GM19239 (cell line): Measurements from ENCODE around the gene DPCD.
"Not testable (repeated sequence)": the region's sequence is repeated elsewhere in the genome, so short reads cannot be mapped to it uniquely, and the experiment has no call there.

ENCODE experiments used
- DNase-seq: peaks from one replicate; pipeline ENCODE4 v3.0.0; 2011; ENCODE audit warnings: low spot score; ENCODE audit not compliant: insufficient read length
- FAIRE-seq: peaks from 2 replicates; lab custom pipeline; 2011; peaks lifted over from hg19 to GRCh38; lab: Jason Lieb, UNC

DPCD gene

DNA sequence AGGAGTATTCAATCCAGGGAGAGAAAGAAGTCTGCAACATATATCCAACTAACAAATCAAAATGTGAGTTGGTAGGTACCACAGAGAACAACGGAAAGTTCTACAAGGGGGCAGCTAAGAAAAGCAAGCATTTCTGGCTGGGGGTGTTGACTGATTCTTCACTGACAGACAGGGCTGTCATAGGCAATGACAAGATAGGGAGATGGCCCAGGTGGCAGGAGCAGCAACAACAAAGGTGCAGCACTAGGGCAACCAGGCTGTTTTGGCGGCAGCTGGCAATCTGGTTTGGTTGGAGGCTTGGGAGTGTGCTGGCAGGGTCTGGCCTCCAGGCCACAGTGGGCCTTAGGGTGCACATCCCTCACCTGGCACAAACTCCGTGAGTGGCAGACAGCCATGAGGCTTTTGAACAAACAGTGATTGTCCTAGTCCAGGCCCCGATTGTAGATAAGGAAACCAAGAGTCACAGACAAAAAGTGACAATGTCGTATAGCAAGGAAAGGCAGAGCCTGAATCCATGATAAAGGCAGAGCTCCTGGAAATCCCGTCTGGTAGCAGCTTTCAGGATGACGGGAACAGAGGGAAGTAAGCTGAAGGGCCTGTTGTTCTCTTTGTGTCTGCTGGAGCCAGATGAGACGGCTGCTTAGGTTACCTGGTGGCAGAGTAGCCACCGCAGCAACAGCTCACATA lies 28.4 kb downstream of the DPCD start:
- DNase-seq (no peak), FAIRE-seq (no peak)

DNA sequence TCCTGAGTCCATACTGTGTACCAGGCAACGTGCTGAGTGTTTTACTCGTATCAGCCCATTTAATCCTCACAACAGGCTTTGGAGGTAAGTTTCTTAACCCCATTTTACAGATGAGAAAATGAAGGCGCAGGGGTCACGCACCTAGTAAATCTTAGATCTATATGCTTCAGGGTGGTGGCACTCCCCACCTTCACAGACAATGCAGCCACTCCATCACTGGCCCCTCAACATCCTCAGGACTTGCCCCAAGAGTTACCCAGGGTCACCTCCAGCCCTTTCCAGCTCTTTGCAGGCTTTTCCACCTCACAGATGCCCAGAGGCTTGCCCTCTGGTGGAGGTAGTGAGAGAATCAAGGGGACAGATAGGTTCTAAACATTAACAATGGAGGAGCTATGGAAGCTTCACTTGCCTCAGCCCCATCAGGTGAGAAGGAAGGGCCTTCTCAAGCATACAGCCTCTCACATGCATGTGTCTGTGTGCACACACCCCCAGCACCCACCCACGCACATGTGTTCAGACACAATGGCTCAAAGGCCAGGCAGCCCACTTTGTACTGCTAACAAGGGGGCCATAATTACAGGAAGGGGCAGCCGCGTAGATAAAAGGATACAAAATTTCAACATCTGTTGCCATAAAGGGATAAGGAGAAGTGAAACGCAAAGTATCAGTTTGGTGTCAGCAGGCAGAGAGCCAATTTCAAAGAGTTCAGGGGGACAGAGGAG lies 29.1 kb downstream of the DPCD start:
- FAIRE-seq, result no peak
- peak; percentile 40 for DNase-seq

DNA sequence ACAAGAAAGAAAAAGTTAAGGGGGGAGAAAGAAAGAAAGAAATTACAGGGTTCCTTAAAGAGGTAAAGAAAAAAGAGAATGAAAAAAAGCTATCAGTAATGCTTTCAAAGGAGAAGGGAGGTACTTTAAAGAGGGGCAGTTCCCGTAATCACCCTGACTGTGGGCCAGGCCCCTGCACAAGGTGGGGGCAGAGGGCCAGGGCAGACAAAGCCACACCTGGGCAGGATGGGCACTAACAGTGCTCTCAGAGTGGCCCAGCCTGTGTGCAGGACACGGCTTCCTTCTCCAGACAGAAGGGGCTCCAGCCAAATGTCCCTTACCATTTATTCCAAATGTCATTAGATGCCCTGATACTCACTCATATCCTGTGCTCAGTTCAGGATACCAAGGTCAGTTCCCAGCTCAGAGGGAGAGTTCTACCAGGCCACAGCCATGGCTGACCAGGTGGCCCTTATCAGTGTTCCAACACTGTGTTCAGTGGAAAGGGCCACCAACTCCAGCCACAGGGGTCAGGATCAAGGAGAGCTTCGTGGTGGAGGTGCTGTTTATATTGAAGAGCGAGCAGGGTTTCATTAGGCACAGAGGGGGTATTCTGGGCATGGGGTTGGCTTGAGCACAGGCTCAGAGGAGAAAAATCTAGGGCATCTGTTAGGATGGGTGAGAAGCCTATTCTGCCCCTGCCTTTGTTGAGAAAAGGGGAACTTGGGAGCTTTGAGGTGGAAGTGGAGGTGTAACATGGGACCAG lies 29.9 kb downstream of the DPCD start:
- DNase-seq, result no peak
- no peak for FAIRE-seq

DNA sequence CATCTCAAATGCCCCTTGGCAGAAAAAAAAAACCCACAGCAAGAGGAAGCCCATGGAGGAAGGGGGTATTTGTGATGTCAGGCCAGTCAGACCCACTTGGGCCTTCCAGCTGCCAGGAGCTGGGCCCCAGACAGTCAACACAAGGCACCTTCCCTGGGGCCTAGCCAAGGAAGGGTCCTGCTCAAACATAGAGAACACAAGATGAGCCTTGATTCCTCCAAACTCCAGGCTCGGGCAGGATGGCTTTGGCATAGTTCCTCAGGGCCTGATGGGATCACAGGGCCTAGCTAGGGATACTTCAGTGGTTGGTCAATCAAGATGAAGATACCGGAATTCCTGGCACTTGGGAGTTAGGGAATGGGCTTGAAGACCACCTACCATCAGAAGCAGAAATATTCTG lies 30.8 kb downstream of the DPCD start:
- FAIRE-seq (no peak), DNase-seq (no peak)

DNA sequence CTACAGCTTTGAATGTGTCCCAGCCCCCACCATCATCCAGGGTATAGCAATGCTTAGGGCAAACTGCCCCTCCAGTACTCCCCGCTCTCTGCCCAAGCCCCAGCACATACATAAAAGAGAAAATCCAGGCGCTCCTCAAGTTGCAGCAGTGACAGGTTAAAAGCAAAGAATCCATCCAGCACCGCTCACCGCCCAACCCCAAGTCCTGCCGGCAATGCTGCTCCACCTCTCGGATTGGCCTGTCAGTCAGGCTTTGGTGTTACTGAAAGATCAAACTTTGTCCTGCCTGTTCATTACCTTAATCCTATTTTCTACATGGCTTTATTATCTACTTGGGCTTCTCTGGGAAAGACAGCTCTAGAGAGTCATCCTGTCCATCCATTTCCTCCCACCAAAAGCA lies 31.9 kb downstream of the DPCD start:
- FAIRE-seq, result no peak

DNA sequence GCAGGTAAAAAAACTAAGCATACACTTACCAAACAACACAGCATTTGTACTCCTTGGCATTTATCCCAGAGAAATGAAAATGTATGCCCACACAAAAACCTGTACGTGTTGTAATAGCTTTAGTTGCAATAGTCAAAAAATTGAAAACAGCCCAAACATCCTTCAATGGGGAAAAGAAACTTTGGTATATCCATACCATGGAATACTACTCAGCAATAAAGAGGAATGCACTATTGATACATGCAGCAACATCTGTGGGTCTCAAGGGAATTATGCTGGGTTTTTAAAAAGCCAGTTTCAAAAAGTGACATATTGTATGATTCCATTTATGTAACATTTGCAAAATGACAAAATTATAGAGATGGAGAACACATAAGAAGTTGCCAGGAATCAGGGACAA lies 35.4 kb downstream of the DPCD start:
- FAIRE-seq (no peak), DNase-seq (no peak)

More for the DNA sequence above, 31.9 kb downstream of the DPCD start:
- DNase-seq, result no peak

DNA sequence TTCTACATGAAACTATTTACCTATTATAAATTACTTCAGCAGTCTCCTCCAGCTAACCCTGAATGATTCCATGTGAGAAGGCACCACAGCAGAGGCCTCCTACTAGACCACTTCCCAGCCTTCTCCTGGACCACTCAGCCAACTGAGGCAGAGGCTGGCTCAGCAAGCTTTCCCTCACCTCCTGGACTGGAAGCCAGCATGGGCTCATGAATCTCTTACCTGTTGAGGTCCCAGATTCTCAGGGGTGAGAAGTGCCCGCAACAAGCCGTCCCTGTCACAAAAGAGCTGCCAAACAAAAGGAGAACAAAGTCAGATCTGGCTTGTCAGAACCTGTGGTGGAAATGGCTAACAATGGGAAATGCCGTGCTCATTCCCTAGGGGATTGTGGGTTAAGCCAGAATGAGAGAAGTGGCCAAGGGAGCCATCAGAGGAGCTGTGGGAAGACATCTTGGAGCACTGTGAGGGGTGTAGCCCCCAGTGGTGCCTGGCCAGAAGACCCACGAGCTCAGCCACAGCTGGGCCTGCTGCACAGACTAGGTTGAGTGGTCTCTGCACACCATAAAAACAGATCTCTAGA lies 36.5 kb downstream of the DPCD start:
- FAIRE-seq, result no peak

DNA sequence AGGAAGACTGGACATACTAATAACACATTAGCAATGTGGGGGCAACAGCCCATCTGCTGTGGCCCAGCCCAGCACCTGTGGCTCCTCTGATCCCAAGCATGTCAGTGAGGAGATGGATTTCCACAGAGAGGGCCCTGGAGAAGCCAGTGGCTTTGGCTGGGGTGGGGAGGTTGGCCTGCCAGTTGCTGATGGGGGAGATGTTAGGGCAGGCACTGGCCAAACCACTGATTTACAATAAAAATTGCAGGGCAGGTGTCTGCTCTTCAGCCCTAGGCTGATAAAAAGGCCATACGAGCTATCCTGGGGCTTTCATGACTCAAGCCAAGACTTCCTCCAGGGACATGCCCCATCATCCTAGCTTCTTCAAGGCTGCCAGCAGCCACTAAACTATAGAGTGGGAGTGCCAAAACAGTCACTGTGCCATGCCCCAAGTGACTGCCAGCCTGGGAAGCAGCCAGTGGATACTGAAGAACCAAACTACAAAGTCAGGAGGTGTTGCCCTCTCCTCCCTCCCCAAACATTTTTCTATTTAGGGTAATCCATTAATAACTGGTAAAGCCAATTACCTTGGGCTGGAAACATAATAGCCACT lies 37.8 kb downstream of the DPCD start:
- FAIRE-seq (no peak), DNase-seq (no peak)

More for the DNA sequence above, 36.5 kb downstream of the DPCD start:
- no peak for DNase-seq

DNA sequence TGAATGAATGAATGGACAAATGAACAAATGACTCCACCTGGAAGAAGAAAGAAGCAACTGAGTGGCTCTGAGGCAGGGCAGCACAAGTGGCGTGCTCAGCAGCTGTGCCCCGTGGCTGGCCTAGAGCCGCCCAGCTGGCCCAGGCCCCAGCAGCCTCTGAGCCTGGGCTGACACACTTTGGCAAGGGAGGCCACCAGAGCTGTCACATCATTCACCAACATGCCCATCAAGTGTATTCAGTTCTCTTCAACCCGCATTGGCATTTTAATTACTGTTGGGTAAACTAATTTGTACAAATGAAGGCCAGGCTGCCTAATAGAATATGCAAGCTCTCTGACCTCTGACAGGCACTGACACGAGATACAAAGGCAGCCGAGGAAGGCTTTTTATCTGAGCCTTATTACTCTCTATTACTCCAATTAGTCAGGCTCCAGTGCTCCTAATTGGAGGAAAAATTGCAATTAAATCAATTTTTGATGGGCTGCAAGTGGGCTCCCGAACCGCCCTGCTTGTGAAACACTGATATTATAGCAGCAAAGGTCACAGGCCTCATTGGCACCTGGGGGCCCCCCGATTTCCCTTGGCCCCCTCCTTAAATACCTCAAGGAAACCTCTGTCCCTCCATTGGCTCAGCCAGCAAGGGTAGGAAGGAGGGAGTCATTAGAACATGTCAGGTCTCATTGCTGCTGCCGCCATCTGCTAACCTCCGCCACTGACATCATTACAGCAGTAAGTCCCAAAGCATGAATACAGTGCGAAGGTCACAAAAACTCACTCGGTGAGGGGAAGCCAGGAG lies 41.9 kb downstream of the DPCD start:
- FAIRE-seq, result no peak
- DNase-seq, result no peak

DNA sequence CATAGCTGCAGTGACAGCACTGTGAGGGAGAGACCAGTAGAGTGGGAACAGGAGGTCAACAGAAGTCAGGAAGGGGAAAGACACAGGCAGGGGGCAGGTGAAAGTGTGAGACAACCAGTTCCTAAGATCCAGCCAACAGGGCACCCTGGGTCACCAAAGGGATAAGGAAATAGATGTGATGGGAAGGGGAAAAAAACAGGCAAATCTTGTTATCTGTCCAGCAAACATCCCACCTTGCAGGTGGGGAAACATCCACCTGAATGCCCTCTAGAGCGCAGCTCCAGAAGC lies 42.5 kb downstream of the DPCD start:
- FAIRE-seq (no peak), DNase-seq (no peak)

DNA sequence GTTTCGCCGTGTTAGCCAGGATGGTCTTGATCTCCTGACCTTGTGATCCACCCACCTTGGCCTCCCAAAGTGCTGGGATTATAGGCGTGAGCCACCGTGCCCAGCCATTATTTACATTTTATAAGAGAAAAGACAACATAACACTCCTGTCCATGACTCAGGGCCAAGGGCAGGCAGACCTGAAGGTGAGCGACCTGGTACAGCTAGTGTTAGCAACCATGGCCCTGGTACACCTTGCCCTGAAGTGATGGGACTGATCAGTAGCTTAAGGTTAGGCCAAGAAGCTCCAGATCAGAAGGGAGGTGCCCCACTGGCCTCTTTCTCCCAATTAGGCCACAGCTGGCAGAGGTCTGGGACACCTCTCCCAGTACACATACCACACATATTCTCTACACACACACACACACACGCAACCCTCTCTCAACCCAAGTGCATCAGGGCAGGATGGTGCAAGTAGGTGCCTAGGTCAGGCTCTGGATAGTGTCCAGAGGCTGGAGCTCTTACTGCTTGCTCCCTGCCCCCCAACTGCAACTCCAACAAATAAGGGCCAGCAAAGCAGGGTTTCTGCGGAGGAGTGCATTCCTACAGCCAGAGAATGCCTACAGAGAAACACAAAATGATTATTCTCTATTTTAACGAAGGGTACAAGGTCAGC lies 43.8 kb downstream of the DPCD start:
- FAIRE-seq (no peak), DNase-seq (no peak)

DNA sequence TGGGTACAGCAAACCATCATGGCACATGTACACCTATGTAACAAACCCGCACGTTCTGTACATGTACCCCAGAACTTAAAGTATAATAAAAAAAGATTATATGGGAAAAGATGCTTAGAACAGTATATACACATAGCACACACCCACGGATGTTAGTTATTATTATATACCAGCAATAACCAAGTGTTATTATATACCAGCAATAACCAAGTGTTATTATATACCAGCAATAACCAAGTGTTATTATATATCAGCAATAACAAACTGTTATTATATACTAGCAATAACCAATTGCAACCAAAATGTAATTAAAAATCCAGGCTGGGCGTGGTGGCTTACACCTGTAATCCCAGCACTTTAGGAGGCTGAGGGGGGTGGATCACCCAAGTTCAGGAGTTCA lies 45.4 kb downstream of the DPCD start:
- not testable (repeated sequence) for FAIRE-seq, DNase-seq

DNA sequence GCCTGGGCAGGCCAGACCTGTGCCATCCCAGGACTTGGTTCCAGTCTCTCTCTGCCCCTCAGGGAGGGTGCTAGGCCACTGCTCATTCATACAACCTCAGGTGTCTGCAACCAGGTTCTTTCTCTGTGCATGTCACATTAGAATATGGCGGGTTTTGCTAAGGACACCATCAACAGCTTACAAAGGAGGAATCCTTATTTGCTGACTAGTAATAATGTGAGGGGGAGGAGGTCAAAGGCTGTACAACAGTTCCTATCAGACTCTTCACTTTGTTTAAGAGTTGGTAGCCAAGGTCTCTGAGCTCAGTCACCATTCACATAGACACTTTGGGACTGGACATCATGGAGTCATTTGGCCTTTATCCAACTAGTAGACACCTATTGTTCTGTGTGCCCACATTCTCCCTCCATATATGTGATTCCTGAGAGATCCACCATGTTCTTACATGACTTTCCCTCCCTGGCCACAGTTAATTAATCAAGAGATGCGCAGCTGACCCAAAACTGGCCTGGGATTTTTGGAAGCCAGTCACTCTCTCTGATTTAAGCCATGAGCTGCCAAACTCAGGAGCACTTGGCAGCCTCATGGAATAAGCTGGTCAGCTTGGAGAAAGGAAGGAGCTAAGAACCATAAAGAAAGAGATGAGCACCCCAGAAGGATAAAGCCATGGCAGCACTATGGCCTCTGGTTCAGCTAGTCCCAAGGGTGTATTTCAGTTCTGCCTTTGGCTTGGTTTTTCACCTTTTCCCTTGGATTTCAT lies 51.2 kb downstream of the DPCD start:
- DNase-seq (no peak), FAIRE-seq (no peak)

DNA sequence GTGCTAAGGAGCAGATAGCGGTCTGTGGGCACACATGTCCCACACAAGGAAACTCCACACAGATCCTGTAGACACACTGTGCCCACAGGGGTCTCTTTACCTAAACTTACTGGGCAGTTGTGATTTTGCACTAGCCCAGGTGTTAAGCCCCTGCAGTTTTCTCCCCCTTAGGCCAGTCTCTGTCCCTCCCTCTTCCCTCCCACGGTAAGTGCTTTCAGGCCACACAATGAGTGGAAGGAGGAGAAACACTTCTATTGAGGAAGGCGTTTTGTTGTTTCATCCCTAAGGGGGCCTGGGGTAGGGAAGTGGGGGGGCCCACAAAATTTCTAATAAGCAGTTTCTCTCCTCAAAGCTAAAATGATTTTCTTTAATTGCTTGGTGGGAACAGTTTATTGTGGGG lies 55.4 kb downstream of the DPCD start:
- DNase-seq, result no peak
- no peak for FAIRE-seq

DNA sequence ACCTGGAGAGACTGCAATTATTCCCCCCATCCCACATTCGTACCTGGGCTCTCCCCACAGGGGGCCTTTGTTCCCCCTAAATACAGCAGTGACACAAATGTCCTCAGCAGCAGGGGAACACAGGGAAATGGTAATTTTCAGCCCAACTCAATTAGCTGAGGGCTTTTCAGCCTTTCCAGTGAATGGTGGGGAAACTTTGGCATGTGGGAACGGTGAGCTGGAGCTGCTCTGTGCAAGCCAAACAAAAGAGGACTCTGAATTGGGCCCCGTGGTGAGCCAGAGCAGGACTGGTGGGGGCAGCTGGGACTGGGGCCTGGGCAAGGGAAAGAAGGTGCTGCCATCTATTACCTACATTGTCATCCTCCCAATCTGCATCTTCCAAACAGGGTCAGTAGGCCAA lies 55.9 kb downstream of the DPCD start:
- DNase-seq (no peak), FAIRE-seq (no peak)

DNA sequence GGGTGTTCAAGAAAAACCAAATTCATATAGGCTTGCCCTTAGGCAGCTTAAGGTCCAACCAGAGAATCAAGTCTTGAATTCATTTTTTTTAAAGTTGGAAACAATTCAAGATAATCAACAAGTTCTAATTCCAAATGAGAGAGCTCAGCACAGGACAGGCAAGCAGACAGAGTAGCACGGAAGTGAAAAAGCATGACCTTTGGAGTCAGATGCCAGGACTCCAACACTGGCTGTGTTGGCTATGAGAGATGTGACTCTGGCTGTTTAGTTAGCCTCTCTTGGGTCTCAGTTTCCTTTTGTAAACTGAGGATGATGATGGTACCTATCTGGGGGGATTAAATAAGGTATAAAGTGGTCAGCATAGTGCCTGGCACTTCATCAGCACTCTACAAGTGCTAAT lies 57.5 kb downstream of the DPCD start:
- no peak for FAIRE-seq
- DNase-seq, result no peak

DNA sequence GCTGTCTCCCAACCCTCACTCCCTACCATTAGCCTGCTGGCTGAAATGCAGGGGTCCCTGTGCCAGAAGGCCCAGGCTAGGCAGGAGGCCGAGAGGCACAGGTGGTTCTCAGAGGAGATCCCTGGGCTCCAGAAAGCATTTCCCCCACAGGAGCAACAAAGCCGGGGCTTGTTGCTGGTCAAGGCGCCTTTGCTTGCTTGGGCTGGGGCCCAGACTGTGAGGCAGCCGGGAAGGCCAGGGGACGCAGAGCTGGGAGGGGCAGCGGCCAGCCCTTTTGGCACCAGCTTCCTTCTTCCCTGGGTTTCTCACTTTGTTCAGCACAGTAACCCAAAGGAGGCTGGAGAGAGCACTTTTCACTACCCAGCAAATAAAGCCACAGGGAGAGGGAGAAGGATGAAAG lies 58.2 kb downstream of the DPCD start:
- DNase-seq, result no peak

DNA sequence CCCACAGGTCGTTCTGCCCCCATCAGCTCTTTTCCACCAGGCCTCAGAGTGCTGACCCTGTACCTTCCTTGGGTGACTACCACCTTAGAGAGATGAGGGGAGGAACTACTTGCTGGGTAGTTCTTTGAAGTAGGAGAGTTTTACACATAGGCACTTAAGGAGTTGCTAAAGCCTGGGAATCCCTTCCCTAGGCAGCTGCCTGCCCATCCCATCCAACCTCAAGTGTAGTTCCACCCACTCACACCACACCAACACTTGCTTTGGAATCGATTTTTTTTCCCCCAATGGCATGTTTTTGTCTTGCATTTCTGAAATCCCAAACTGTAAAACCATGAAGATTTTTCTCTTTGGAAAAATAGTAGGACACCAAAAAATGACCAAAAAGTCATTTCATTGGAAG lies 59.1 kb downstream of the DPCD start:
- FAIRE-seq (no peak), DNase-seq (no peak)

More for the DNA sequence above, 58.2 kb downstream of the DPCD start:
- no peak for FAIRE-seq
